Measurements from ENCODE around the gene CSF1R.

Gene CSF1R

DNA sequence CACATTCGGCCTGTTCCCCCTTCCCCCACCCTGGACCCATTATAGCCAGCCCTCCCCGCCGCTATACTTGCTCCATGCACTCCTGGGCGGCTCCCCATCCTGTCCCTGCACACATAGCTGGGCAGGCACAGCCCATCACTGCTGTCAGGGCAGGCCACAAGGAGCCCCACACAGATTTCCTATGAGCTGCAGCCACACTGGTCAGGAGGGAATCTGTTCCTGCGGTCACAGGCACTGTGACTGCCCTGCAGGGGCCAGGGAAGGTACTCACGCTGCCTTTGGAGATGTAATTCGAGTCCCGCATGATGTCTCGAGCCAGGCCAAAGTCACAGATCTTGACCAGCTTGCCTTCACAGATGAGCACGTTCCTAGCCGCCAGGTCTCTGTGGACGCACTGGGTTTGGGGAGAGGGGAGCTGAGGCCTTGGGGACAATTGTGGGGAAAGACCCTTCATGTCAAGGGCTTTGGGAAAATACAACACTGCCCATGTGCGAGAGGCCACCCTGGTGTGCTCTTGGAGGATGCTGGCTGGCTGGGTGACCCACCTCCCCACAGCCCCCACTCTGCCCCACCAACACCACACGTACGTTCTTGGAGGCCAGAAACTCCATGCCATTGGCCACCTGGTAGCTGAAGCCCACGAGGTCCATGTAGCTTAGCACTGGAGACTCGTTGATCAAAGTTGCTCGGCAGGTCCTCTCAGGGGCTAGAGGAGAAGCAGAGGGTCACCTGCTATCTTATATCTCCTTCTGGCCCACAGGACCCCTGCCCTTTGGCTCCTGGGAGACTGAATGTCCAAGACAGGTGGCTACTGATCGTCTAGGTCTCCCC, 34.5 kb upstream of the CSF1R start:
- no peak for DNase-seq (ENCODE audit: low read depth in 3 of 3)

DNA sequence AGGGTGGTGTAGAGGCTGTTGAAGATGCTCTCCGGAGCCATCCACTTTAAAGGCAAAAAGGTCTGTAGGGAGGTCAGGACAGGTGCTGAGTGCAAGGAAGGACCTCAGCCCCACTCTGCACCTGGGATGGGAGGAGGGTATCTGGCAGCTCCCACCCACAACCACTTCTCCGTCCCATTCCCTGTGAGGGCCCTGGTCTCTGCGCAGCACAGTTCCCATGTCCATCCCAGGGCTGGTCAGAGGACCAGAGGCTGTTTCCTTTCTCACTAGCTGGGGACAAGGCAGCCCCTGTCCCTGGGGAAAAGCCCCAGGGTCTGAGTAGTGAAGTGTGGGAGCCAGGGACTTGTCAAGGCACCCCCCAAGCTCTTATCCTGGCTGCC, 33.7 kb upstream of the CSF1R start:
- no peak for DNase-seq (ENCODE audit: low read depth in 3 of 3)

DNA sequence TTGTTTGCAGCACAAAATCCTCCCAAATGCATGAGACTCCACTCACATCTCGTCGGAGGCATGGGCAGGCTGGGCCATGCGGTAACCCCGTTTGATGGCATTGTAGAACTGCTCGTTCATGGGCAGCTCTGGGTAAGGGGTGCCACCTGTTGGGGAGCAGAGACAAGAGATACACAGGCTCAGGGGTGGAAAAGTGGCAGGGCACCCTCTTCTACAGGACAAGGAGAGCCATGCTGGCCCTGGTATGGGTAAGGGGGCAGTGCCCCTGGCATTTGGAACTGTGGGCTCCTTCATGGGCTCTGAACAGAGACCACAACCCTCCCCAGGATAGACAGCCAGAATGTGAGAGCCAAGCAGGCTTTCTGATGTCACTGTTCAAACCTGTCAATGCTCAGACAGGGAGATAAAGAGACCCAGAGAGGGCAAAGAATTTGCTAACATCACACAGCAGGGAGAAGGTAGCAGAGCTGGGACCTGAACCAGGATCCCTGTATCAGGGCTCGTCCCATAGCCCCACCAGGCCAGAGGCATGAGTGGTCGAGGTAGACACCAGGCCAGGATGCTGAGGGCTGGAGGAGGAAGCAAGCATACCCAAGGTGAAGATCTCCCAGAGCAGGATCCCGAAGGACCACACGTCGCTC, 33.2 kb upstream of the CSF1R start:
- DNase-seq (ENCODE audit: low read depth in 3 of 3) = no peak

DNA sequence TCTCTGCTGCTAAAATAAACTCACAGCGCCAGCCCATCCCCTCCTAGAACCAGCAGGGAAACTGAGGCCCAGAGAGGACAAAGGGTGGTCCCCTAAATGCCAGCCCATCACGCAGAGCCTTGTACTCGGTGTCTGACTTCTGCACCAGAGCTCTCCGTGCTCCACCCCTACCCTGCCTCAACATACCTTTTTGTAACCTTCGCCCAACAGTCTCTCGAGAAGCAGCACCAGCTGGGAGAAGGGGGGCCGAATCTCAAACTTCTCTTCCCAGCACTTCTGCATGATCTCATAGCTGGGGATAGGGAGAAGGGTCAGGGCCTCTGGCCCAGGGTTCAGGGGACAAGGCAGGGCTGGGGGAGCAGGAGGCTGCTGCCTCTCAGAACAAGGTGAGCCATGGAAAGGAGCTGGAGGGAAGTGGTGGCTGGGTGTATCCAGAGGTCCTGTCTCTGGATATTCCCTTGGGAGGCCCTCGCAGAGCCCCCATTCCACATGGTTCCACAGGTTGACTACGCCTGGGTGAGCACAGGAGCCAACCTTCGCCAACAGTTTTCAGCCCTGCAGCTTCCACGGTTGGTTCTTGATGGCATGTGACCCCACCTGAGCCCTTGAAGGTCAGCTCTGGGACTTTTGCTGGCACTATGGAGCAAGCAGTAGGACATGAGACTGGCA, 32.3 kb upstream of the CSF1R start:
- no peak for DNase-seq (ENCODE audit: low read depth in 3 of 3)

DNA sequence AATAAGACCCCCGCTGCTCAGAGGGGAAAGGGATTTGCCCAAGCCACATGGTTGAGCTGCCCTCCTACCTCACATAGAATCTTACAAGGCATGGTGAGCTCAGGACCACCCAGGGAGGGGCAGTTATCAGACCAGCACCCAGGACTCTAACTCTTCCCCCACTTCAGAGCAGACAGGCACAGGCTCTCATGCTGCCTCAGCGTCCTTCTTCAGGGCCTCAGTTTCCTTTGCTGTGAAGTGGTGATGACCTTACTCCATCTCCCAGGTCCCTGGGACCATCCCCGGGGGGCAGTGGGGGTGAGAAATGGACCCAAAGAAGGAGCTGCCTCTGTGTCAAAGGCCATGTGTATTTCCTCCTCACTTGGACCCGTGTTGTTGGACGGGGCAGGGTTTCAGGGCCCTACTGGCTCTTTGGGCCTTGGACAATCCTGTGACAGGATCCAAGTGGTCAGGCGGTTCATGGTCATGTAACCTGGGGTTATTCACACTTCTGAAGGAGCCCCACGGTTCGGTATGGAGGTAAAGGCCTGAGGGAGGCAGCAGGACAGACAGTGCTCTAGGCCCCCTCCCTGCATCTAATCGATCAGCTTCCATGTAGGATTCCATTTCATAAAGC, 31.7 kb upstream of the CSF1R start:
- DNase-seq (ENCODE audit: low read depth in 3 of 3) = no peak

DNA sequence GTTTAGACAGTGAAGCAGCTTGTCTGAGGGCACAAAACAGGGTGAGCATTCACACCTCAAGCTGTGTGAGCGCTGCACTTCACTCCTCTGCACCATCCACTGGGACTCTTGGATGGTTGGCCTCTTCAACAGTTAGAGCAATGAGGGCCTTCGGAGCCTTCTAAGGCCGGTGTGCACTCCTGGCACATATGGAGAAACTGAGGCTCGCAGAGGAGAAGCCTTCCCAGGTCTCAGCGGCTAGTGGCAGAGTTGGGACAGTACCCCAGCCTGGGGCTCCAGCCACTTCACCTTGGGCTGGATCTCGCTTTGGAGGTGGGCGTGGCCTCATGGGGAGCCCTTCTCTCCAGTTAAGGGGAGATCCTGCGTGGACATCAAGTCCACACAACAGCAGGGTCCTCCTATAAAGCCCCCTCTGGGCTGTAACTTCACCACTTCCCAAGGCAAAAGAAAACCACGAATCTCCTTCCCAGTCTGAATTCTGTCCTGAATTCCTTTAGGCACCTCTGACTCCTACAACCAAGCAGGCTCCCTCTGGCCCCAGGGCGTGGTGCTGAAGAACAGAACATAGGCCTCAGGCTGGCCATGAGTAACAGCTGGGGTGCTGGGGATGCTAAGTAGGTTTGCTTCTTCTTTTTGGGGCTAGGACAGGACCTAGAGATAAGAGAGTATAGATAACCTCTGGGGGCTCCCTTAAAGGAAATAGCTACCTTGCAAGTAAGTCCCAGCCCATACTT, 30.5 kb upstream of the CSF1R start:
- no peak for DNase-seq (ENCODE audit: low read depth in 3 of 3)

DNA sequence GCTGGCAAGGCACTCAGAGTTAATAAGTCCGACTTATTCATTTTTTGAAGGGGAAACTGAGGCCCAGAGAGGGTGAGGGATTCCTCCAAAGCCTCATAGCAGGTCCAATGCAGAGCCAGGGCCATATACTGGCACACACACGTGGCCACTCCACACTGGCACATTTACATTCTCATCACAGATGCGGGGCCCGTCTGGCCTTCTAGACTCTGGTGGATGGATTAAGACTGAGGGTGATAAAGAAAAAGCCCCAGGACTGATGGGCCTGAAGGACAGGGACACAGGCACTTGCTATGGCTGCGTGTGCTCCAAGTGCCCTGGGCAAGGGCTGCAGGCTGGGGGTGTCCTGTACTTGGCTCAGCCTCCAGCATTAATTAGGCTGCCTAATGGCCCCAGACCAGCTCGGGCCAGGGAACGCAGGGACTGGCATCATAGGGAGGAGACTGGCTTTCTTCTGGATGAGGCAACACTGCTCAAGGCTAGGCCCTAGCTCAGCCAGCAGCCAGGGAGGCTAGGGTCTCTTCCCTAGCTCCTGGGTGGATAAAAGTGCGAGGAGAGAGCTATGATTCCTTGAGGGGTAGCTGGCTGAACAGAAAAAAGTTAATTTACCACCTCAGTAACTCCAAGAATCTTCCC, 28.5 kb upstream of the CSF1R start:
- no peak for DNase-seq (ENCODE audit: low read depth in 3 of 3)

DNA sequence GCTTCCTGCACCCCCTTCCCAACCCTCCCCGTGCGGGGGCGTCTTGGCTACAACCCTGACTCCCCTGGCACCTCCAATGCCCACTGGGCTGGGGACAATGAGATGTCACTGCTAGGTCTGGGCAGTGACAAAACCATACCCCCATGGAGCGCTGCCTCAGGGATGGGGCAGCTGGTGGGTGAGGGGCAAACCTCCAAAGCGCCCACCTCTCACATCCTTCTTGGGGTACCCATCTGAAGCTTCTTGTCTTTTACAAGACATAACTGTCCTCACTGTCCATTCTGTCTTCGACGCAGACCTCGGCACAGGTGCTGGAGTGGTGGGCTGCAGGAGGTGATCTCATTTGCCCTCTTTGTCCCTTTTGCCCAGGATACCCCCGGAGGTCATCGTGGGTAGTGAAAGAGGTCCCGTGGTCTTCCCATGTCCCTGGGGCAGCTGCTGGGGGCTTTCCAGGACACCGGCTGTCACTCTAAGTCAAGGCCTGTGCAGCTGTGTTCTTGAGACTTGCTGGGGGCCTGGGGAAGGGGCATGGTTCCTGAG, 27.8 kb upstream of the CSF1R start:
- DNase-seq (ENCODE audit: low read depth in 3 of 3) = no peak

DNA sequence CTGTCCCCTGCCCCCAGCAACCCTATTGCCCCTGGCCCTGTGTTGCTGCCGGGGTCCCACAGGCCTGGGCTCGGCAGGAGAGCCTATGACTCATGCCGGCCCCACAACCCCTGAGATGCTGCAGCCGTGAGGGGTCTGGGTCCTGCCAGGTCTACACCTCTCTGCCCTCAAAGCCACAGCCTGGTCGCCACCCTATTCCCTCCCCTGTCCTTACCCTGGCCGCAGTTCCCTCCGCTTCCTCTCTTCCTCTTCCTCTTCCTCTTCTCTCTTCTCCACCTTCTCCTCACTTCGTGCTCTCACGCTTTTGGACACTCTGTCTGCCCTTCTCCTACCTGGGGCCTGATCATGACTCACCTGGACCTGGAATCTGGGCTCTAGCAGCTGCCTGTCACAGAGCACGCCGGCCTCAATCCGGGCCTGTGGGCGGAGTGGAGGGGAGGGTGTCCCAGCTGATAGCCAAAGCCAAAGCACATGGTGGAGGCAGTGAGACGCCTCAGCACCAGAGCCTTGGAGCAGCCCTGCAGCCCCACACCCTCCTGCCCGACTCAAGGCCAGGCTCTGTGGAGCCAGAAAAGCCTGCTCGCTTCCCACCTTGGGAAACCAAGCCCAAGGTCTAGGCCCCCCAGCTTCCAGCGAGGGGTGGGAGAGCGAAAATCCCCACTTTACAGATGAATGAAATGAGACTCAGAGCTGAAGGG, 26.8 kb upstream of the CSF1R start:
- no peak for DNase-seq (ENCODE audit: low read depth in 3 of 3)

DNA sequence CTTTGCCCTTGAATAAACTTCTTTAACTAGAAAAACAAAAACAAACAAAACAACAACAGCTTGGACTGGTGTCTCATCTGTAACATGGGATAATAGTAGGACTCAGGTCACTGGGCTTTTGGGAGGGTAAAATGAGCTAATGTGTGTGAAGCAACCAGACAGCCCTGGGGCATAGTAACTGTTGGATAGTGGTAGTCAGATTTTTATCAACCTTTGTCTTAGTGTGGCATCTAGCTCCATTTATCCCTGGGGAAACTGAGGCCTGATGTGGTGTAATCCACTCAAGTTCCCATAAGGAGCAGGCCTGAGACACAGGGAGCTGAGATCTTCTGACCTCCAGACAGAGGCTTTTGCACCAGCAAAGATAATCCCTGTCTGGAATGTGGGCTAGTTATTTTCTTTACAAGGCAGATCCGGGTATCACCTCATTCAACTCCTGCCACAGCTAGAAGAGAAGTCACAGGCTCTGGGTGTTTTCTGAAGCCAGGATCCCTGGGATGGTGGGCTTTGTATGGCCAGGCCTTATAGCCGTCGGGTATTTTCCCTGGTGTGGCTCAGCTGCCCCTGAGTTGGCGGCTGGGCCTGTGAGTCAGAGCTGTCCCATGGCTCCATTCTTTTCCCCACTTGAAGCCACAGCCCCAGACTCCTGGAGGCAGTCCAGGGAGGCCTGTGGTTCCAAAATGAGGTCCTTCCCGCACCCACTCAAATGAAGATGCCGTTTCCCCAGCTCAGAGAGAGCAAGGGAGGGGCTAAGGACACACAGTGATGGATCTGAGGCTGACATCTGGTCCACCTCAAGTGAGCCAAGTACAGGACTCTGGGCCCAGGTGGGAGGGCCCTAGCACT, 26.1 kb upstream of the CSF1R start:
- no peak for DNase-seq (ENCODE audit: low read depth in 3 of 3)

DNA sequence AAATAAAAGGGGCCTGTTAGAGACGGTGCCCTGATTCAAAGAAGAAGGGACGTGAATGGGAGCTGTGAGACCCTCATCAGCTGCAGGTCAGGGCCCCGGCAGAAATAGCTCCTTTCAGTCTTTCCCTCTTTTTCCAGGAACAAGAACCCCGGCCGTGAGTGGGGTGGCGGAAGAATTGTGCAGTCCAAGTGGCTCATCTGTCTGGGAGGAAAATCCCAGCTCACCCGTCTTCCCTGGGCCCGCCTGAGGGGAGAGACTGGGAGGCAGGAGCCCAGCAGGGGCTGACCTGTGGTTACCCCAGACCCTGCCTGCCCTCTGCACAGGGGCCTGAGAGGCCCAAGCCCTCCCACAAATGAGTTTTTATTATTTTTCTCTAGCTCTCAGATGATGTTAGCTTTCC, 24.8 kb upstream of the CSF1R start:
- no peak for DNase-seq (ENCODE audit: low read depth in 3 of 3)

DNA sequence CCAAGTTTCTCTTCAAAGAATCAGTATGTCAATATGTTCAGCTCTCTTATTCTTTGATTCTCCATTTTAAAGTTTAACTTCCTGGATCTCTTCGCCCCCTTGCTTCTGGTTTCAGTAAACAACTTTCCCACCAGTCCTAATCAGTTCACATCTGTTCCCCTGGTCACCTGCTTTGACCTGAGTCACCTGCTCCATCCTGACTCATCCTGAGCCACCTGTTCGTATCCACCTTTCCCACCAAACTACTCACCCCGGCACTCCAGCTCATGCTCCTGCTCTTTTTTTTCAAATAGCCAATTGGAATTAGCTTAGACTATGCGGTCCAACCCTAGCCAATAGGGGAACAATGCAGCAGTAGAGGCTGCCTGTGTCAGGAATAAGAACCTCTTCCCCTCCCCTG, 23.6 kb upstream of the CSF1R start:
- DNase-seq (ENCODE audit: low read depth in 3 of 3) = no peak

DNA sequence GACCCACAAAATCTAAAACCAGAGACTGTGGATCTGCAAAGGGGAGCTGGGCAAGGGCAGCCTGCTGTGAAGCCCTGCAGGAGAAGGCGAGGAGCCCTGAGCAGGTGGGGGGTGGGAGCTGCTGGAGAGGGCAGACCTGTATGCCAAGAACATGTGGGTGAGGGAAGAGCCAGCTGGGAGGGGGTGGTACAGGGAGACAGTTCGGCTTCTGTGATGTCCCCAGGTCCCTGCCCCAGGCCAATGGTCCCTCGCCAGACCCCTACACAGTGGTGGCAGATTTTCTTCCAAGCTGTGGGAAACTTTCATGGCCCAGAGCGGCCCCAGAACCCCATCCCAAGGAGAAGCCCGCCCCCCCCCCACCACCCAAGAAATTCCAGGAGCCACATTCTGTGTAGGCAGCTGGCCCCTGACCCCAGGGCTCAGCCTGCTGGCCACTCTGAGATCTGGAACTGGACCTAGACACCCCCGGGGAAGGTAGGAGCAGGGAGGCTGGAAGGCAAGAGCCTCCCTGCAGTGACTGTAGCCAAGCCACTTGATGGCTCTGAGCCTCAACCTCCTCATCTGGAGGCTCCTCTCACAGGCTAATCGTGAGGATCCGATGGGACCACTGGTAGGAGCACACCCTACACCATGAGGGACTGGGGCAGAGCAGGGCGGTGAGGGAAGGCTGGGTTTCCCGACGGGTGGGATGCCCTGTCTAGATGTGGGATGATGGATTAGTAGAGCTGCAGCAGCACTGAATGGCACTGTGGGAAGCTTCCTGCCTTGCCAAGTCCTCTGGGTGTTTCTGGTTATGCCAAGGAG, 22.6 kb upstream of the CSF1R start:
- DNase-seq (ENCODE audit: low read depth in 3 of 3) = no peak

DNA sequence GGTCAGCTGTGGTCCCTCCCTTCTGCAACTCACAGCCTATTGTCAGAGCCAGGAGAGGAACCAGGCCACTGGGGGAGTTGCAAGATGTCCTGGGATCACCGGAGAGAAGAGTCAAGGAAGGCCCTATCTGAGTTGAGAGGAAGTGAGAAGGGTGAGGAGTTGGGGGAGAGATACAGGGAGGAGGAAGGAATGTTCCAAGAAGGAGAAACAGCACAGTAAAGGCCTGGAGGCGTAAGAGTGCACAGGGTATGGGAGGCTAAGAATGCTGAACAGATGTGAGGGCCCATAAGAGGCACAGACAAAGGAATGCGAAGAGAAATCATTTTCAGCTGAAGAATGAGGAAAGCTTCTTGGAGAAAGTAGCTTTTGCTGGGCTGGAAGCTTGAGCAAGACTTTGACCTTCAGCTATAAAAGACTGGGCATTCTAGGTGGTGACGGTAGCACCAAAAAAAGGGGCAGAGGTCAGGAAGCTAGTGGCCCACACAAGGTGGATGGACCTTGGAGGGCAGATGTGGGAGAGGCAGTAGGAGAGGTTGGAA, 21.6 kb upstream of the CSF1R start:
- DNase-seq (ENCODE audit: low read depth in 3 of 3) = no peak

DNA sequence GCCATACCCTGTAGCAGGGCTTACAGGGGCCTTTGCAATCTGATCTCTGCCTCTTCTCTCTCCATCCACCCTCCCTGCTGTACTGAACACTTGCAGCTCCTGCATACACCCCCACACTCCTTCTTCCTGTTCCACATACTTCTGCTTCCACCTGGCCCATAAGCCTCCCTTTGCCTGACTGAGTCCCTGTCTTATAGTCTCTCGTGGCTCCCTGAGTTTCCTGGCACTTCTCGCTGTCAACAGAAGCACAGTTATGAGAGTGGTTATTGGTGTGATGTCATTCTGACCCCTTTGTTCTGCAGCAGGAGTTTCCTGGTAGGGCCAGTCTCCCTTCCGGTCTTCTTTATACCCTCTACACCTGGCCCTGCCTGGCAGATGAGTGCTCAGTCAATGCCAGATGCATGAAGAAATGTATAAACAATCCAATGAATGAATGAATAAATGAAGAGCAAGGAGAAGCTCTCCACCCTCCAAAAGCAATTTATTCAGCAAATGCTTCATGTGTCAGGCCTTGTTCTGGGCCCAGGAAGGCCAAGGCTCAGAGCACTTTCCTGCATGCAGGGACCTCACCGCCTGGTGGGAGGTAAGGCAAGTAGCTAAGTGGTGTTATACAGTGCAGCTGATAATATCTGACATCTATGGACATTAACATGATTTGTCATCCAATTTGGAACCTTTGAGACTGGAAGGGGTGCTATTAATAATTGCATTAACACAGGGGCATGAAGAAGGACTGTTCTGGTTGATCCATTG, 20.5 kb upstream of the CSF1R start:
- DNase-seq (ENCODE audit: low read depth in 3 of 3) = no peak

DNA sequence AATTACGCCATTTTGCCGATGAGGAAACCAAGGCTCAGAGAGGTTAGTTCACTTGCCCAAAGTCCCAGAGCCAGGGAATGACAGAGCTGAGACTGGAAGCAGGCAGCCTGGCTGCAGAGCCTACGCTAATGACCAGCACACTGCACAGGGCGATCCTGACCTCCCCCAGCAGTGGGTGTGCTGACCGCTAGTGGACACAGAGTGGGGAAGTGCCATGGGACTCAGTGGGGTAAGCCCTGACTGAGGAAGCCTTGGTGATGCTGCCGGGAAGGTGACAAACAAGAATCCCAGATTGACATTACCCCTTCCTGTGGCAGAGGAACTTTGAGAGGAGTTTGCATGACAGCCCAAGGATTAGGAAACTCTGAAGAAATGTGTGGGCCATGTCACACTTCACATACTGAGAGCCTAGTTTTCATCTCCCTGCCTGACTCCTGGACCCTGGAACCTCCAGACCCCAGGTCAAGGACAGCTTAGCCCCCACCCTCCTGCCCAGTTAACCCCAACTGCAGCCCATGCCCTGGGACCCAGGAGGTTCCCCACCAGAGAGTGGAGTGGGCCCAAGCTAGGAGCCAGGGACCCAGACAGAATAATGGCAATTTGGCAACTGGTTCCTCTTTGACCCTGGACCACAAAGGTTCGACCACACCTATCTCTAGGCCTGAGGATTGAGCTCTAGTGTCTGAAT, 19.7 kb upstream of the CSF1R start:
- no peak for DNase-seq (ENCODE audit: low read depth in 3 of 3)

DNA sequence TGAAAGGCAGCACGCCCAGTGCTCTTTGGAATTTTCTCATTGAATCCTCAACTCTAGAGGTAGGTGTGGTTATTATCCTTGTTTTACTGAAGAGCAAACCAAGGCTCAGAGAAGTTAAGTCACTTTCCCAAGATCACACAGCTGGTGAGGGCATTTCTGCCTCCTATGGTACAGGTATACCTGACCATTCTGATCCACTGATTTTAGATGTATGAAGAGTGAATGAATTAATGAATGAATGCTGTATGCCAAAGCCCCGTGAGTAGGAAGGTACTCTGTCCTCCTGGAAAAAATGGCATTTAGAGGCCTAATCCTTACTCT, 18.2 kb upstream of the CSF1R start:
- DNase-seq (ENCODE audit: low read depth in 3 of 3) = no peak

Data from stimulated activated CD4-positive, alpha-beta T cell treated with anti-CD3 and anti-CD28 coated beads, TNF-alpha, amount 100 ng/mL, for 24 hours (primary cell).